Measurements from ENCODE around the gene PILRB. TPM values are rescaled to one million over a fixed set of nuclear protein-coding genes. Genes with fewer than 3 reads are reported as not detected.
A peak's percentile ranks its signal among the peaks of the same experiment; 100 is the strongest.
"Not testable (repeated sequence)": the region's sequence is repeated elsewhere in the genome, so short reads cannot be mapped to it uniquely, and the experiment has no call there.

Gene PILRB
- total RNA-seq (2021): 43.5 and 50.1 TPM in 2 replicates
- long read RNA-seq: 0 reads

DNA sequence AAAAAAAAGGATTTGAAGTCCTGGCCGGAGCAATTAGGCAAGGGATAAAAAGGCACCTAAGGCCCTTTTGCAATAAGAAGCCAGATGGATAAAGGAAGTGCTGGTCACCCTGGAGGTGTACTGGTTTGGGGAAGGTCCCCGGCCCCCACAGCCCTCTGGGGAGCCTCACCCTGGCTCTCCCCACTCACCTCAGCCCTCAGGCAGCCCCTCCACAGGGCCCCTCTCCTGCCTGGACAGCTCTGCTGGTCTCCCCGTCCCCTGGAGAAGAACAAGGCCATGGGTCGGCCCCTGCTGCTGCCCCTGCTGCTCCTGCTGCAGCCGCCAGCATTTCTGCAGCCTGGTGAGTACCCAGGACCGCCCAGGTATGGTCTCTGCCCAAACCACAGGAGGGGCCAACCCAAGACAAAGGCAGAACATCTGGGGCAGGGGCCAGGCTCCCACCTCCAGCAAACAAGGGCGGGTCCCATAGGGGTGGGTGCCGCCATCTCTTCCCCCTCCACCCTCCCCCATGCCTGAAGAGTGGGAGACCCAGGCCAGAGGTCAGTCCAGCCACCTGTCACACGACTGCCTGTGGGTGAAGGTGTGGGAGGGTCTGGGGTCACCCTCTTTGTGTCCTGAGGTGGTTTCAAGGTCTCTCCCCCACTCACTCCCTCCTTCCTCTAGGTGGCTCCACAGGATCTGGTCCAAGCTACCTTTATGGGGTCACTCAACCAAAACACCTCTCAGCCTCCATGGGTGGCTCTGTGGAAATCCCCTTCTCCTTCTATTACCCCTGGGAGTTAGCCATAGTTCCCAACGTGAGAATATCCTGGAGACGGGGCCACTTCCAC, at the start of gene PILRB:
Gene PILRB (plus strand): TSS at position 91 of the 830 bp plus-strand sequence. CDS start 186 bp downstream, at position 277.
- no peak within 1 kb of the TSS for H3K18ac ChIP-seq (ENCODE audit: insufficient read length, low read depth, low read length)
- no peaks in the 10 kb centered on the region for H4K20me1 ChIP-seq (ENCODE audit: control insufficient read depth, insufficient read depth, insufficient read length)
- no peak within 1 kb of the TSS for H3K23ac ChIP-seq (ENCODE audit: insufficient read length, low read depth, low read length)
- H3K27ac Mint-ChIP-seq: peak within 1 kb of the TSS in 1 of 3 experiments; percentile 67; a peak in 1 of 7 replicates
- H2AFZ ChIP-seq (ENCODE audit: low read length): no peak within 1 kb of the TSS
- no peaks in the 10 kb centered on the region for H3K9me3 ChIP-seq (ENCODE audit: control insufficient read depth, low read depth, low read length)
- WGBS (ENCODE audit: extremely low coverage, insufficient read length, low lambda C conversion rate): no CpG with 5 or more reads among the region's 11 CpGs
- no peak within 1 kb of the TSS for H2BK20ac ChIP-seq (ENCODE audit: low read depth, low read length, poor library complexity, severe bottlenecking)
- H3K56ac ChIP-seq (ENCODE audit: insufficient read length, low read depth, low read length): no peak within 1 kb of the TSS
- H3K9me3 Mint-ChIP-seq: no peaks in the 10 kb centered on the region; a peak in 1 of 5 replicates
- no peak within 1 kb of the TSS for H2BK15ac ChIP-seq (ENCODE audit: low read depth, low read length)
- no peaks in the 10 kb centered on the region for H3K4me1 ChIP-seq (ENCODE audit: insufficient read depth, low read length)
- no peak within 1 kb of the TSS for H4K8ac ChIP-seq (replicated peaks; ENCODE audit: insufficient read length, low read depth, low read length)
- H3K27me3 ChIP-seq (ENCODE audit: insufficient read depth, low read length): no peaks in the 10 kb centered on the region
- TF ChIP-seq CTCF (conservative IDR thresholded peaks at IDR 0.05): peak; percentile 40; the same call in 2 of the 3 replicates
- no peak within 1 kb of the TSS for H3K14ac ChIP-seq (ENCODE audit: insufficient read depth, low read length)
- peaks cover 51 to 93% (median 78%) of the 10 kb centered on the region in 3 experiments for H3K36me3 Mint-ChIP-seq (ENCODE audit: insufficient read depth in 1 of 3, low read depth in 3 of 3)
- H2BK120ac ChIP-seq (ENCODE audit: low read depth, low read length, poor library complexity, severe bottlenecking): no peak within 1 kb of the TSS
- no peak within 1 kb of the TSS for H4K5ac ChIP-seq (ENCODE audit: insufficient read length, low read depth, low read length)
- no peaks in the 10 kb centered on the region for H3K4me1 Mint-ChIP-seq
- H2BK12ac ChIP-seq (ENCODE audit: insufficient read length, low read depth, low read length): no peak within 1 kb of the TSS
- no peak for DNase-seq
- H3K4me3 Mint-ChIP-seq: no peak within 1 kb of the TSS
- no peaks in the 10 kb centered on the region for H3K27me3 Mint-ChIP-seq (ENCODE audit: low read depth)
- no peak within 1 kb of the TSS for H2AK5ac ChIP-seq (ENCODE audit: insufficient read length, low read length)
- H3K9ac ChIP-seq (ENCODE audit: extremely low read depth, insufficient read length, low read length): no peak within 1 kb of the TSS
- no peak within 1 kb of the TSS for H3K4ac ChIP-seq (ENCODE audit: low read depth, low read length)
- H4K91ac ChIP-seq (ENCODE audit: insufficient read length, low read depth, low read length): no peak within 1 kb of the TSS
- no peak within 1 kb of the TSS for H2BK5ac ChIP-seq (ENCODE audit: insufficient read length, low read length)
- no peak within 1 kb of the TSS for H3T11ph ChIP-seq (ENCODE audit: low read length)
- no peaks in the 10 kb centered on the region for H3K23me2 ChIP-seq (ENCODE audit: insufficient read length, low read depth, low read length, poor library complexity, severe bottlenecking)
- no peaks in the 10 kb centered on the region for H3K79me2 ChIP-seq (ENCODE audit: insufficient read depth, low read length)
- no peak within 1 kb of the TSS for H3K27ac ChIP-seq (ENCODE audit: insufficient read length, low read depth, low read length)
- H3K79me1 ChIP-seq (ENCODE audit: insufficient read depth, low read depth, low read length, poor library complexity, severe bottlenecking): no peaks in the 10 kb centered on the region
- H3K4me2 ChIP-seq (ENCODE audit: insufficient read depth, insufficient read length, low read length): no peak within 1 kb of the TSS

DNA sequence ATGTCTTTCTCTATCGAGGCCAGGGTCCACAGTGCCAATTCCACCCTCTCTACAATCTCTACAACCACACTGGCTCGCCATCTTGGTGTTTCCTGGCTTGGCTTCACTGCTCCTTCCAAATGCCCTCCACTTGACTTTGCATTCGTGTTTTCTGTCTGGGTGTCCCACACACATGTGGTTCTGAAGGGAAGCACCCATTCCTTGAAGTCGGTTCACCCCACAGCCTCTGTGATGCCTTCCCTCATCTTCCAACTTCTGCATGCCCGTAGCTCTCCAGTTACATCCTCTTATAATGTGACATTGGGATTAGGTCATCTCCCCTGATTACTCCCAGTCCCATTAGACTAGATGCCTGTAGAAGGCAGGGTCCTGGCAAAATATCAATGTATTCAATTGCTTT, 39.6 kb upstream of the PILRB start:
- H4K91ac ChIP-seq (ENCODE audit: insufficient read length, low read depth, low read length): not testable (repeated sequence)
- no CpG with 5 or more reads among the region's 5 CpGs for WGBS (ENCODE audit: extremely low coverage, insufficient read length, low lambda C conversion rate)

More for the DNA sequence above, 39.6 kb upstream of the PILRB start:
- not testable (repeated sequence) for H3K4me1 ChIP-seq (ENCODE audit: insufficient read depth, low read length); H3K9me3 ChIP-seq (ENCODE audit: control insufficient read depth, low read depth, low read length); H3K4me2 ChIP-seq (ENCODE audit: insufficient read depth, insufficient read length, low read length); H3K4ac ChIP-seq (ENCODE audit: low read depth, low read length); H3T11ph ChIP-seq (ENCODE audit: low read length); H2AK5ac ChIP-seq (ENCODE audit: insufficient read length, low read length); H2BK5ac ChIP-seq (ENCODE audit: insufficient read length, low read length); H3K18ac ChIP-seq (ENCODE audit: insufficient read length, low read depth, low read length); H3K27ac ChIP-seq (ENCODE audit: insufficient read length, low read depth, low read length); H2BK15ac ChIP-seq (ENCODE audit: low read depth, low read length); H4K8ac ChIP-seq (replicated peaks; ENCODE audit: insufficient read length, low read depth, low read length); H3K27ac Mint-ChIP-seq; H3K23ac ChIP-seq (ENCODE audit: insufficient read length, low read depth, low read length); DNase-seq; H2BK12ac ChIP-seq (ENCODE audit: insufficient read length, low read depth, low read length); H3K27me3 Mint-ChIP-seq (ENCODE audit: low read depth); H4K20me1 ChIP-seq (ENCODE audit: control insufficient read depth, insufficient read depth, insufficient read length); H2AFZ ChIP-seq (ENCODE audit: low read length); H3K14ac ChIP-seq (ENCODE audit: insufficient read depth, low read length); H3K56ac ChIP-seq (ENCODE audit: insufficient read length, low read depth, low read length); H3K9me3 Mint-ChIP-seq; H2BK120ac ChIP-seq (ENCODE audit: low read depth, low read length, poor library complexity, severe bottlenecking); H3K23me2 ChIP-seq (ENCODE audit: insufficient read length, low read depth, low read length, poor library complexity, severe bottlenecking); H3K4me3 Mint-ChIP-seq; H3K9ac ChIP-seq (ENCODE audit: extremely low read depth, insufficient read length, low read length); H3K27me3 ChIP-seq (ENCODE audit: insufficient read depth, low read length); H4K5ac ChIP-seq (ENCODE audit: insufficient read length, low read depth, low read length); H3K4me1 Mint-ChIP-seq; H3K79me1 ChIP-seq (ENCODE audit: insufficient read depth, low read depth, low read length, poor library complexity, severe bottlenecking); H3K79me2 ChIP-seq (ENCODE audit: insufficient read depth, low read length); H2BK20ac ChIP-seq (ENCODE audit: low read depth, low read length, poor library complexity, severe bottlenecking)
- H3K36me3 Mint-ChIP-seq (ENCODE audit: insufficient read depth in 1 of 3, low read depth in 3 of 3): peaks cover 15 to 23% (median 22%) of the 10 kb centered on the region in 3 experiments; a peak in 6 of 7 replicates

Measured in H9 (cell line).